ELF-1 (cell line): Measurements from ENCODE around the gene CBL.
A peak's percentile ranks its signal among the peaks of the same experiment; 100 is the strongest.

Experiments used
- DNase-seq: peaks from one replicate; pipeline ENCODE4 v3.0.0-alpha.2; 2016; ENCODE audit warnings: low read depth, low spot score

Gene CBL

GRCh38 chr11:119266517-119267255, 60.5 kb downstream of the CBL start:
- no peak for DNase-seq

DNA sequence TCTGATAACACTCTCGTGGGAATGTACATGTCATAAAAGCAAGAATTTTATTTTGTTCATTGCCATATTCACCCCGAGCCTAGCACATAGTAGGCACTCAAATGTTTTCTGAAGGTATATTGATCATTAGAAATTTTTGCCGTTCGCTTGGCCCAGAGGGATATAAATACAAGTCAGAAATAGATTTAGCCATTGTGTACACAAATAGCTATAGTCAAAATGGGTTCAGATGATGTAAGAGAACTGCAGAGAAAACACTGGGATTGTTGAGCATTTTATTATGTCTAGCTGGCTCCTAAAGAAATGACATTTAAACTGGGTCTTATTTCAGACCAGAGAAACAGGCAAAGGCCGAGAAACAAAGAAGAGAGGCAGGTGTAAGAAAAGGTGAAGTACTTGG, 61.5 kb downstream of the CBL start:
- DNase-seq = no peak

DNA sequence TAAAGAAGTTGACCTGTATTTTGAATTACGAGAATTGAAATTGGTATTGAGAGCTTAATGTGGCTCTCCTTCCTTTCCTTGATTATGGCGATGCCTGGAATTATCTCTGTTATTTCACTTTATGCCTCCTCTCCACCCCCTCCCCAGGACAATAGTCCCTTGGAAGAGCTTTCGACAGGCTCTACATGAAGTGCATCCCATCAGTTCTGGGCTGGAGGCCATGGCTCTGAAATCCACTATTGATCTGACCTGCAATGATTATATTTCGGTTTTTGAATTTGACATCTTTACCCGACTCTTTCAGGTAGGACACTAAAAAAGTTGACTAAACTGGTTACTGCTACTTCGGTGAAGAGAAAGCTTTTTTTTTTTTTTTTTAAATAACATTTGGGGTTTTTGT, 67.6 kb downstream of the CBL start:
- no peak for DNase-seq

- DNase-seq = no peak
Observed at GRCh38 chr11:119277660-119278059, 71.5 kb downstream of the CBL start.

DNA sequence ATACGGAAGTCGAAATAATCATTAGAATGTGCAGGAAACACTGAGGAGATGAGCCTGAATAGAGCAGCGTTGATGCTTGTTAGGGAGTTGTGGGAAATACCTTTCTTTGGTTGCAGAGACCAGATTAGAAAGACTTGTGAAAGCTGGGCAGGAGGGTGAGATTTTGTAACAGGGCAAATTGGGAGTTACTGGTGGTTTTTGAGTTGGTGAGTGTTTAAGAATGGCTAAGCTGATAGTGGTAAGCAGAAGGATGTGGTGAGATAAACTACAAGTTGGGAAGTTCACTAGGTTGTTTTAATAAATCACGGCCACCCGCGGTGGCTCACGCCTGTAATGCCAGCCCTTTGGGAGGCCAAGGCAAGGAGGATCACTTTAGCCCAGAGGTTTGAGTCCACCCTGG, 76.4 kb downstream of the CBL start:
- no peak for DNase-seq

GRCh38 chr11:119284344-119285157, 78.4 kb downstream of the CBL start:
- peak; percentile 5 for DNase-seq

DNA sequence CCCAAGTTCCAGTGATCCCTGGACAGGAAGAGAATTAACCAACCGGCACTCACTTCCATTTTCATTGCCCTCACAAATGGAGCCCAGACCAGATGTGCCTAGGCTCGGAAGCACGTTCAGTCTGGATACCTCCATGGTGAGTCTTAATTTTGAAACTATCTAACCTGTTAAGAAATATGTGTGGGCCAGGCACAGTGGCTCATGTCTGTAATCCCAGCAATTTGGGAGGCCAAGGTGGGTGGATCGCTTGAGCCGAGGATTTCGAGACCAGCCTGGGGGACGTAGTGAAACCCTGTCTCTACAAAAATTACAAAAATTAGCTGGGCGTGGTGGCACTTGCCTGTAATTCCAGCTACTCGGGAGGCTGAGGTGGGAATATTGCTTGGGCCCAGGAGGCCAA, 79.3 kb downstream of the CBL start:
- no peak for DNase-seq

GRCh38 chr11:119288219-119288618, 82.1 kb downstream of the CBL start:
- no peak for DNase-seq

DNA sequence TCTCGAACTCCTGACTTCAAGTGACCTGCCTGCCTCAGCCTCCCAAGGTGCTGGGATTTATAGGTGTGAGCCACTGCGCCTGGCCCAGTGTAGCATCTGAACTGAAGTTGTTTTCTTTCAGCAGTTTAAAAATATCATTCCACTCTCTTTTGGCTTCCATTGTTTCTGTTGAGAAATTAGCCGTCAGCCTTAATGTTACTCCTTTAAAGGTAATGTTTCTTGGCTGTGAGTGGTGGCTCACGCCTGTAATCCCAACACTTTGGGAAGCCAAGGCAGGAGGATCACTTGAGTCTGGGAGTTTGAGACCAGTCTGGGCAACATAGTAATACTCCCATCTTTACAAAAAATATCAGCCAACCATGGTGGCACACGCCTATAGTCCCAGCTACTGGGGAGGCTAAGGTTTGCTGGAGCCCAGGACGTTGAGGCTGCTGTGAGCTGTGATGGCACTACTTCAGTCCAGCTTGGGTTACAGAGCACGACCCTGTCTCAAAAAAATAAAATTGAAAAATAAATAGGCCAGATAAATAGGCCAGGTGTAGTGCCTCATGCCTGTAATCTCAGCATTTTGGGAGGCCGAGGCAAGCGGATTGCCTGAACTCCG, 84.9 kb downstream of the CBL start:
- DNase-seq = no peak

DNA sequence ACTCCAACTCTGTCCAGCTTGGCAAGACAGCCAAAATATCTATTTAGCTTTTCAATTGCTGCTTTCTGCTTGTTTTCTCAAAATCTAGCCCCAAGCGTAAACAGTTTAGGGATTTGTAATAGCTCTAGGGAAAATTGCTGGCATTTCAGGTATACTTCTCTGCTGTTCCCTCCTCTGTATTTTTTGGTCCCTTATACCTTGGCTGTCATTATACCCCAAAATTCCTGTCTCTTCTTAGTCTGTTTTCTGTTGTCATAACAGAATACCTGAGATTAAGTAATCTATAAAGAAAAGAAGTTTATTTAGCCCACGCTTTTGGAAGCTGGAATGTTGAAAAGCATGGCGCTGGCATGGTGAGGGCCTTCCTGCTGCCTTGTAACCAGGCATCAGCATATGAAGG, 87.3 kb downstream of the CBL start:
- no peak for DNase-seq

DNA sequence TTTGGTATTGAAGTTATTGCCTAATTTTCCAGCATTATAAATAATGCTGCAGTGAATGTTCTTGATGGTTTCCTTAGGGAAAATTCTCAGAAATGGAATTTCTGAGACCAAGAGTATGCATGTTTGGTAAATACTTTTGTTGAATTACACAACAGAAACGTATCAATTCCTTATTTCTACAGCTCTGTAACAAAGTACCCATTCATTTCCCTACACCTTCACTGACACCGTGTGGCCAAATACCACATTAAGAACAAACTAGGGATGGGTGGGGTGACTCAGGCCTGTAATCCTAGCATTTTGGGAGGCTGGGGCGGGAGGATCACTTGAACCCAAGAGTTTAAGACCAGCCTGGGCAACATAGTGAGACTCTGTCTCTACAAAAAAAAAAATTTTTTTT, 89.0 kb downstream of the CBL start:
- DNase-seq = no peak

DNA sequence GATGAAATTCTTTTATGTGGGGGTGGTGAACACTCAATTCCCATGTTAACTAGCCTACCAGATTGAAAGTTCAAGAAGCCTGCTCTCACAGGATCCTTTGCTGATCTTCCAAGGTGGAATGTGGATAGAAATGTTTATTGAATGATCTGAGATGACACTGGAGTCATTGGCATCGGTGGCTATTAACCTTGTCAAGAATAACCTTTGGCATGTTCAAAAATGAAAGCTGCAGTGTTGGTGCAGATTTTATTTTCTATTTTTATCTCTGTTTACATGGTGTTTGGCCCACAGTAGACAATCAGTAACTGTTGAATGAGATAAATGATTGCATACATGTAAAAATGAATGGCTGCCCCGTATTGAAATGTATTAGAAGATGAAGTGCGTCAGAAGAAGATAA, 91.8 kb downstream of the CBL start:
- DNase-seq = no peak

GRCh38 chr11:119298726-119299125, 92.6 kb downstream of the CBL start:
- no peak for DNase-seq

- DNase-seq = no peak
Observed at GRCh38 chr11:119299416-119299815, 93.3 kb downstream of the CBL start.

DNA sequence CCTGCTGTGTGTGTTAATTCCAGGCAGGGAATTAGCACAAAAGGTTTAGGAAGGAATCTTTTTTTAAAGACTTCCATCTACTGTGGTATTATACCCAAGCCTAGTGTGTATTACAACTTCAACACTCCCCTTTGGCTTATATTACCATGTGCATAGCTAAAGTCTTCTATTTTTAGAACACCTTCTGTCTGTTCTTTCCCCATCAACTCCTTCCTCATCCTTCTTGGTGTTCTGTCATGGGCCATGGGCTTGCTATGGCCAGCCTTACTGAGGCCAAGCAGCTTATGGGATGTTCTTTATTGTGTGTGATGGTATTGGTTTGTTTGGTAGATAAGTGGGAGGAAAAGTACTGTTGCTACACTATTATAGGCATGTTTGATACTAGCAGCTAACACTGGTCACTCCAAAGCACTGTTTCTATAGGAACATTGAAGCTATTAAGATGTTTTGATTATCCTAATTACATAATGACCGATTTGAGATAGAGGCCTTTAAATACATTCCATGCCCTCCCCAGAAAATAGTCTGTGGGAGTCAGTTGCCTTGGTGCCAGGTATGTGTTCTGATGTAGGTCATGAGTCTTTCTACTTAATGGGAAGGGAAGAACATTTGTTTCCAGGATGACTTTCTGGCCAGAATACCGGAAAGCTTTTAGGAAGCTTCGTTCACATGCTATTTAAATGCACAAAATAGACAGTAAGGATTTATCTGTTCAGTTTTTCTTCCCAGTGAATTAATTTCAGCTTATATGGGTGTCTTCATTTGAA, 94.2 kb downstream of the CBL start:
- DNase-seq = no peak

DNA sequence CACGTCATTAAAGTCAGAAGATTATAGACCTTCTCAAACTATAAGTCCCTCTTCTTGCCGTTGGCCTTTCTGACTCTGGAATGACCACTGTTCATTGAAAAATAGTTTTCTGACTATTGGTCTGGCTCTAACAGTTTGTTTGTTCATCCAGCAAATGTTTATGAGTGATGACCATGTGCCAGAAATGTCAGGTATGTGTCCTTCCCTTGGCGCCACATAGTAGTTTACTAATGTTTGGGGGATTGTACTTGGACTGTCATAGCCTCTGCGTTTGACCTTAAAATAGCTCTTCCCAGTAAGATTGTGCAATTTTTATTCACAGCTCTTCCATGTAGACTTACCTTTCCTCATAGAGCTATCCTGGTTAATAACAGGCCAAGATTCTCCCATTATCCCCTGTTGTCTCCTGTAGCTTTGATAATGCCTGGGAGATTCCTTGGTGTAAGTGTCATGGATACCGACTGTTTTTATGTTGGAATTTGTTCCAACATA, 97.1 kb downstream of the CBL start:
- DNase-seq = no peak

GRCh38 chr11:119305556-119306372, 99.6 kb downstream of the CBL start:
- DNase-seq = no peak

DNA sequence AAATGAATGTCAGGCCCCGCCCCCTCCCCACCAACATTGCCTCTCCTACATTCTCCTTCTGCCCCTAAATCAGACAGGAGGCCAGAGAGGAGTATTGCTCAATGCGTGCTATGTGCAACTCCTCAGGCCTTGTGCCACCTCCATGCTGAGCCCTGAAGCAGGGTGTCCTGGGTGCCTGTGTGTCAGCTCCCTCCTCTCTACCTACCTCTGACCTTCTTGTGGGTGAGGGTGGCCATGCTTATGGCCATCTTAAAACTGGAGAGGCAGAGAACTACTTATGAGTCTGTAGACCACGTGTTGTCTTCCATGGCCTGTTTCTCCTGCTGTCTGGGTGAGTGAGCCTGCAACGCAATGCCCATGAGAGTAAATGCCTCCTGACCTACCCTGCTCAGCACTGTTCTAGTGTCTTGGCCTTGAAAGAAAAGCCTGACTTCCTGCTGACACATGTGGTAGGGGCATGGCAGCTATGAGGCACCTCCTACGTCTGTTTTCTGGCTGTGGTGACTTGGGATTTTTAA, 100.3 kb downstream of the CBL start:
- DNase-seq = no peak

- DNase-seq = no peak
Observed at GRCh38 chr11:119307219-119307618, 101.1 kb downstream of the CBL start.

GRCh38 chr11:119307974-119308373, 101.8 kb downstream of the CBL start:
- no peak for DNase-seq

GRCh38 chr11:119309411-119309810, 103.3 kb downstream of the CBL start:
- no peak for DNase-seq
